Esophagus (tissue), 2 donors: ENCODE measurements around the gene OSTF1. TPM values are rescaled to one million over a fixed set of nuclear protein-coding genes. Genes with fewer than 3 reads are reported as not detected.

Experiments
- H3K27ac ChIP-seq, 2 donors: one replicate each; pipeline ENCODE4 v1.5.1; 2013; ENCODE audit warnings: low read depth in 2 of 2, mild to moderate bottlenecking in 2 of 2, inconsistent platforms in 1 of 2, low read length in 1 of 2, moderate library complexity in 1 of 2
- H3K27me3 ChIP-seq, 2 donors: one replicate each; pipeline ENCODE4 v1.6.1; 2013; ENCODE audit warnings: low read length in 2 of 2, control low read depth in 1 of 2, mild to moderate bottlenecking in 1 of 2; ENCODE audit not compliant: insufficient read depth in 2 of 2, control insufficient read depth in 1 of 2
- H3K36me3 ChIP-seq, 2 donors: one replicate each; pipeline ENCODE4 v1.6.1; 2013; ENCODE audit warnings: low read length in 1 of 2; ENCODE audit not compliant: control insufficient read depth in 2 of 2, insufficient read depth in 2 of 2
- H3K4me1 ChIP-seq, 2 donors: one replicate each; pipeline ENCODE4 v1.6.1; 2013; ENCODE audit warnings: low read length in 1 of 2; ENCODE audit not compliant: control insufficient read depth in 2 of 2, insufficient read depth in 2 of 2
- H3K4me3 ChIP-seq, 2 donors: one replicate each; pipeline ENCODE4 v1.5.1; 2013; ENCODE audit warnings: low read length in 2 of 2, mild to moderate bottlenecking in 2 of 2, low read depth in 1 of 2, moderate library complexity in 1 of 2
- H3K9me3 ChIP-seq, 2 donors: one replicate each; pipeline ENCODE4 v1.6.1; 2013; ENCODE audit warnings: mild to moderate bottlenecking in 2 of 2, low read depth in 1 of 2, low read length in 1 of 2, moderate library complexity in 1 of 2; ENCODE audit not compliant: control insufficient read depth in 2 of 2, insufficient read depth in 1 of 2
- WGBS, 2 donors: extraction: QIAGEN DNeasy Blood & Tissue Kit; methylation state at CpG; one replicate each; pipeline ENCODE4 v1.1.7; 2013; 5-methylcytosine and 5-hydroxymethylcytosine counted together
- polyA plus RNA-seq, 2 donors: library from polyadenylated mRNA; stranded (reverse); fragments of 200-250 nt; gene quantifications; one replicate each; pipeline ENCODE4 v1.2.3, GENCODE V29; 2013
- donor health status: healthy with polysubstance abuse.
- donor health status: Bipolar disorder and iron deficiency.

OSTF1 gene
- polyA plus RNA-seq, 2 donors: 99.6 to 127 TPM

DNA sequence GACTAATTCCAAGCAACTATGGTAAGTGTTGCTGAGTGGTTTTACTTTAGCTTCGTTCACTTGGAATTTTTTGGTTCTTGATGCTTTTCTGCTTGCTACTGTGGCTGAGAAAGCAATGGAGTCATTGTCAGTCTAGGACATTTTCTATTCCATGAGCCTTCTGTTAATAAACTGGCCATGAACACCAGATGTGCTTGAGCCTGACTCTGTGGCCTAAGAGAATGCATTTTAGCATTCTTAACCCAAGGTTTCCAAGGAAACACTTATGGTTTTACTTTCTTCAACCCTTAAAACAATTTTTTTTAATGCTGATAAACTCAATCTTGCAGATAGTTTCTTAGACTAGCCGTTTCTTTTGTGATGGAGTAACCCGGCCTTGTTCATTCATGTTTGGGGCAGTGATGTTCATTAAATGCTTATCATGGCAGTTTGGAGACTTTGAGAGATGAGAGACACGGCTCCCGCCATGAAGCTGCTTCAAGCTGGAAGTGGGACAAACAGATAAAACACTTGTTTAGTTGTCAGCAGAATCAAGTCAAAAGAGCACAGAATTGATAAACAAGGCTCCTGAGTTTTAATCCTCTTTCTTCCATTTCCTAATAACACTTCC lies 42.4 kb downstream of the OSTF1 start:
- H3K4me3 ChIP-seq: no peak overlapping the region
- H3K27ac ChIP-seq: no peak overlapping the region
- H3K4me1 ChIP-seq: no peaks in the 10 kb centered on the region
- peaks cover 3 to 11% of the 10 kb centered on the region in 2 donors for H3K36me3 ChIP-seq
- whole genome bisulfite sequencing, 2 donors: 76 to 78% methylated on average over 5 of the region's 5 CpGs
- H3K9me3 ChIP-seq: no peaks in the 10 kb centered on the region
- H3K27me3 ChIP-seq: no peaks in the 10 kb centered on the region

DNA sequence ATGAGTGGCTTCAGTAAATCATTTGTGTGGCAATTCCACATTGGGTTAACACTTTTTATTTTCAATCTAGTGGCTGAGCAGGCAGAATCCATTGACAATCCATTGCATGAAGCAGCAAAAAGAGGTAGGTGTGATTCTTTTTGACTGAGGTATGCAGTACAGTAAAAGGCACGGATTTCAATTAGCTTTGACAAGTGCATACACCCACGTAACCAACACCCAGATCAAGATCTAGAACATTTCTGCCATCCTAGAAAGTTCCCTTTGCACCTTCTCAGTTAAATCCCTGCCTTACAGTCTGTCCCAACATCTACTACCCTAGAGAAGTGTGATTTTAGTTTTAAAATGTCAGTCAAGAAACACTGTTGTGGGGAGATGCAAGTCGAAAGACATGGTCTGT lies 43.4 kb downstream of the OSTF1 start:
- H3K27ac ChIP-seq: no peak overlapping the region
- WGBS, 2 donors: 96 to 97% methylated on average over 3 of the region's 3 CpGs
- H3K9me3 ChIP-seq: no peaks in the 10 kb centered on the region
- H3K4me1 ChIP-seq: no peaks in the 10 kb centered on the region
- H3K27me3 ChIP-seq: no peaks in the 10 kb centered on the region
- peaks cover 3 to 14% of the 10 kb centered on the region in 2 donors for H3K36me3 ChIP-seq
- H3K4me3 ChIP-seq: no peak overlapping the region

DNA sequence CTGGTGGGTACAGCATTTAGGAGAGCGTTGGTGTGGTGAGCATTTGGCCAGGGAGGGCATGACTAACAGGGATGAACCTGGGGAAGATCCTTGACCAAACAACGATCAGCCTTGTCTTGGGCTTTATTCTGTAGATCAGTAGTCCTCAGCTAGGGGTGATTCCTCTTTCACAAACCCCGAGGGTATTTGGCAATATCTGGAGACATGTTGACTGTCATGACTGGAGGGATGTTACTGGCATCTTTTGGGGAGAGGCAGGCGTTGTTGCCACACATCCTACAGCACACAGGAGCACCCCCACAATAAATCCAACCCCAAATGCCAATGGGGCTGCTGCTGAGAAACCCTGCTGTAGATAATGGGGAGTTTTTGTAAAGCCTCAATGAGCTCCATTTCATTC lies 43.9 kb downstream of the OSTF1 start:
- 80 to 90% methylated on average over 4 of the region's 4 CpGs for WGBS, 2 donors
- Histone ChIP-seq H3K27me3 (no peaks in the 10 kb centered on the region), H3K4me1 (no peaks in the 10 kb centered on the region), H3K27ac (no peak overlapping the region), H3K9me3 (no peaks in the 10 kb centered on the region), H3K4me3 (no peak overlapping the region), H3K36me3 (peaks cover 3 to 15% of the 10 kb centered on the region in 2 donors)

DNA sequence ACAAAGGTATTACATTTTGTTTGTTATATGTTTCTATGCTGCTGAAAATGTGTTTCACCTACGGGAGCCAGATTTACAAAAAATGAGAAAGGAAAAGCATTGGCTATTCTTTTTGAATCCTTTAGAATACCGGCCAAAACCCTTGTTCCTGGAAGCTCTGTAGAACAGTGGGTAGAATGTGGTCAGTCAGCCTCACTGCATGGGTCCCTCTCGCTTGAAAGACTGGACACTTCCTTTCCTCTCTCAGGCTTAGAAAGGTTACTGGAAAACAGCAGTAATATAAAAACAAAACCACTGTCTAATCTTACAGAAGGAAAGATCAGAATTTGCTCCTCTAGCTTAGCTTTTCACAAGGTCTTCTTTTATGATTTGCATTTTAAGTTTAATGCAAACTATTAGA lies 45.1 kb downstream of the OSTF1 start:
- no peaks in the 10 kb centered on the region for H3K4me1 ChIP-seq
- H3K4me3 ChIP-seq: no peak overlapping the region
- peaks cover 3 to 15% of the 10 kb centered on the region in 2 donors for H3K36me3 ChIP-seq
- H3K9me3 ChIP-seq: no peaks in the 10 kb centered on the region
- H3K27me3 ChIP-seq: no peaks in the 10 kb centered on the region
- WGBS, 2 donors: 86 to 90% methylated on average over 3 of the region's 3 CpGs
- H3K27ac ChIP-seq: no peak overlapping the region

DNA sequence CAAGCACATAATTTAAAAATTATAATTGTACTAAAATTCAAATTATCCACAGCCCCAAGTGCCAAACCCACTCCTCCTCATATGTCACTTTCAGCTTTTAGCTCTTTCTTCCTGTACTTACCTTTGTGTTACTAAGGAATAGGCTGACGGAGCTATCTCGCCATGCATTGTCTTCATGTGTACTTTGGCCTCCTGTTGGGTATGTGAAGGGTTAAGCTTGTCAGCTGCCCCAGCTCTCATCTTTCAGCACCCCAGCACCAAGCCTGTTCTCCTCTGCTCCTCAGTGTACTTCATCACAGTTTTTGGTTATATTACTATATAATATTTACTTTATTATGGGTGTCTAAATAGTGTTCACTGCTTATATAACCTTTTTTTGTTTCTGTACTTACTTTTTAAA lies 46.2 kb downstream of the OSTF1 start:
- WGBS, 2 donors: 86 to 98% methylated on average over 2 of the region's 2 CpGs
- Histone ChIP-seq H3K4me3 (no peak overlapping the region), H3K27ac (no peak overlapping the region), H3K27me3 (no peaks in the 10 kb centered on the region), H3K36me3 (peaks cover 3 to 15% of the 10 kb centered on the region in 2 donors), H3K4me1 (no peaks in the 10 kb centered on the region), H3K9me3 (no peaks in the 10 kb centered on the region)

DNA sequence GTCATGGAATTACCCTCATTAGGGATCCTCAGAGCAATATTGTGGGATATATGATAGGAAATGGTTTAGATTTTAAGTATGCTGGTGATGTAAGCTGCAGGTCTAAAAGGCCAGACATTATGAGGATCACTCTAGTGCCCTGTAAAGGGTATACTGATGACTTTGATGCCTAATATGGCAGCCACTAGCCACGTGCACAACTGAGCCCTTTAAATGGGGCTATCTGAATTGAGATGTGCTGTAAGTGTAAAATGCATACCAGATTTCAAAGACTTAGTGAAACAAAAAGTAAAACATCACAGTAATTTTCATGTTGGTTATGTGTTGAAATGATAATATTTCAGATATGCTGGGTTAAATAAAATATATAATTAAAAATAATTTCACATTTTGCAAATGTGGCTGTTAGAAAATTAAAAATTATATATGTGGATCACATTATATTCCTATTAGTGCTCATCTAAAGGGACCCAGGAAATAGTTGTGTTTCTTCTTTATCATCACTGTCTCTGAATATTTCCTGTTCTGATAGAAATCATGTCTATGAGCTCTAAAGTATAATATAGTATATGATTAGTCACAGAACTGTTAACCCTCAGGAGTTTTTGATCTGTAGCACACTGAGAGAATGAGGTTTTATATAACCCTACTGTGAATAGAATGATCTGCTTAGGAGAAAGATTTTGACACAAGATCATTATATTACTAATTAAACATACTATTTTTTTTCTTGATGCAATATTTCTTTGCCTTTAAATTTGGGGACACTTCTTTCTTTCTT lies 50.1 kb downstream of the OSTF1 start:
- 59 to 71% methylated on average over 1 of the region's 1 CpG for WGBS, 2 donors
- H3K27ac ChIP-seq: no peak overlapping the region
- H3K4me1 ChIP-seq: no peaks in the 10 kb centered on the region
- H3K27me3 ChIP-seq: no peaks in the 10 kb centered on the region
- H3K9me3 ChIP-seq: no peaks in the 10 kb centered on the region
- H3K36me3 ChIP-seq: peaks cover 7 to 11% of the 10 kb centered on the region in 2 donors
- H3K4me3 ChIP-seq: no peak overlapping the region

DNA sequence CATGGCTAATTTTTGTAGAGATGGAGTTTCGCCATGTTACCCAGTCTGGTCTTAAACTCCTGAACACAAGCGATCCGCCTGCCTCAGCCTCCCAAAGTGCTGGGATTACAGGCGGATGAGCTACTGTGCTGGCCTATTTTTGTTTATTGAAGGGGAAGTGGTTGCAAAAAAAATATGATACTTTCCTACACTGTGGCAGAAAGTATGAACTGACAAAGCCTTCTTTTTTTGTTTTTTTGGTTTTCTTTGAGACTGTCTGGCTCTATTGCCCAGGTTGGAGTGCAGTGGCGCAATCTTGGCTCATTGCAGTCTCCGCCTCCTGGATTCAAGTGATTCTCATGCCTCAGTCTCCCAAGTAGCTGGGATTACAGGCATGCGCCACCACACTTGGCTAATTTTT lies 50.9 kb downstream of the OSTF1 start:
- no peaks in the 10 kb centered on the region for H3K4me1 ChIP-seq
- 87 to 96% methylated on average over 7 of the region's 7 CpGs for WGBS, 2 donors
- no peak overlapping the region for H3K4me3 ChIP-seq
- H3K27me3 ChIP-seq: no peaks in the 10 kb centered on the region
- no peak overlapping the region for H3K27ac ChIP-seq
- no peaks in the 10 kb centered on the region for H3K9me3 ChIP-seq
- H3K36me3 ChIP-seq: peaks cover 7 to 17% of the 10 kb centered on the region in 2 donors

DNA sequence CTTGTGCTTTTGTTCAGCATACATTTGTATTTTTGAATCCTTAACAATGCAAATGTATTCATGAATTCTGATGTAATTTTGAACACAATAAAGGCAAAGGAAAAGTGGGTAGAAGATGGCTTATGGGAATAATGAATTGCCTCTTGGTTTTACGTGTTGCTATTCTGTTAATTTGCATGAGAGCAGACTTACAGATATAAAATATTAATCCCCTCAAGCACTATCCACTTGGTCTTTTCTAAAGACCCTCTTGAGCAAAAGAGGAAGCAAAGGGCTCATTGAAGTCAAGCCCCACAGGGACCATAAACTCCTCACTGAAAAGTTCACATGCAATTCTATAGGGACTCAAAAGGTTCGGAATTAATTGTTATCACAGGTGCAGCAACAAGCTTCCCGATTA lies 51.9 kb downstream of the OSTF1 start:
- Histone ChIP-seq H3K27me3 (no peaks in the 10 kb centered on the region), H3K4me1 (no peaks in the 10 kb centered on the region), H3K9me3 (no peaks in the 10 kb centered on the region), H3K36me3 (peaks cover 7 to 16% of the 10 kb centered on the region in 2 donors), H3K27ac (no peak overlapping the region), H3K4me3 (no peak overlapping the region)
- 91 to 94% methylated on average over 3 of the region's 3 CpGs for WGBS, 2 donors

DNA sequence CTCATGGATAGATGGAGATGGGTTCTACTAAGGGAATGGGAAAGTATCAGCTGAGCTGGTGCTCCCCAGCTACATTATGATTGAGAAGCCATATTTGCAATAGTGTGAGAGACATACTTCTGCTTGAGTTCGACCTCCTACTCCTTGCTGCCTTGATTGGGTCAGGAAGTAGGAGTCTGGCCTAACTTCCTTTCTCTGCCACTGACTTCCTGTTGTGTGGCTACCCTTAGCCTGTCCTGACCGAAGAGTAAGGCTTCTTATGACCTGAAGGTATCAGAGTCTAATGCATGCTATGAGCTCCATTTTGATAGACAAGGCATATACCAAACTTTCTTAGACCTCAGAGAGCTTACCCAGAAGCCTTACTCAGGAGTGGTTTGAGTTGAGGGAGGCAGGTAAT lies 53.9 kb downstream of the OSTF1 start:
- H3K4me3 ChIP-seq: no peak overlapping the region
- H3K36me3 ChIP-seq: peaks cover 12% of the 10 kb centered on the region in 2 donors
- H3K27me3 ChIP-seq: no peaks in the 10 kb centered on the region
- no peak overlapping the region for H3K27ac ChIP-seq
- 59 to 77% methylated on average over 2 of the region's 2 CpGs for WGBS, 2 donors
- no peaks in the 10 kb centered on the region for H3K9me3 ChIP-seq
- no peaks in the 10 kb centered on the region for H3K4me1 ChIP-seq

DNA sequence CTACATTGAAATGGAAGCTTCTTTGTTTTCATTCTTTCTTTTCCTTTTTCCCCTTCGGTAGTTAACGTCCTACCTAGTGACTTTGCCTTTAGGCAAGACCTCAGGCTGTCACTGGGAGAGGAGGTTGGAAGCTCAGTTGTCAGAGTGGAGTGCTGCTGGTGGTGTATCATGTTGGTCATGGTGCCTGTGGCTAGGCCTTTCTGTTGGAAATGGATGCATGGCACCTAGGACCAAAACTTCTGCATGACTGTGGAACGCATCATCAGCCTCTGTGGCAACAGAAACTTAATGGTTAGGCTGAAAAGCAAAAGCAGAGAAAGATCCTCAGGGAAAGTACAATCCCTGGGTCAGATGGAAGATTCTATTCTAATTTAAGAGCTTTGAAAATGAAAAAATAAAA lies 57.9 kb downstream of the OSTF1 start:
- peaks cover 8 to 15% of the 10 kb centered on the region in 2 donors for H3K36me3 ChIP-seq
- no peaks in the 10 kb centered on the region for H3K4me1 ChIP-seq
- H3K4me3 ChIP-seq: no peak overlapping the region
- no peaks in the 10 kb centered on the region for H3K9me3 ChIP-seq
- H3K27ac ChIP-seq: no peak overlapping the region
- WGBS, 2 donors: 92 to 96% methylated on average over 3 of the region's 3 CpGs
- H3K27me3 ChIP-seq: no peaks in the 10 kb centered on the region
